Inferior parietal cortex (tissue), 1 donor: Measurements from ENCODE around the gene DDOST.
"Not testable (repeated sequence)": the region's sequence is repeated elsewhere in the genome, so short reads cannot be mapped to it uniquely, and the experiment has no call there.

Source experiments
- DNase-seq: peaks from one replicate; pipeline ENCODE4 v3.0.0-alpha.2; 2016; ENCODE audit errors: extremely low spot score

DDOST gene

DNA sequence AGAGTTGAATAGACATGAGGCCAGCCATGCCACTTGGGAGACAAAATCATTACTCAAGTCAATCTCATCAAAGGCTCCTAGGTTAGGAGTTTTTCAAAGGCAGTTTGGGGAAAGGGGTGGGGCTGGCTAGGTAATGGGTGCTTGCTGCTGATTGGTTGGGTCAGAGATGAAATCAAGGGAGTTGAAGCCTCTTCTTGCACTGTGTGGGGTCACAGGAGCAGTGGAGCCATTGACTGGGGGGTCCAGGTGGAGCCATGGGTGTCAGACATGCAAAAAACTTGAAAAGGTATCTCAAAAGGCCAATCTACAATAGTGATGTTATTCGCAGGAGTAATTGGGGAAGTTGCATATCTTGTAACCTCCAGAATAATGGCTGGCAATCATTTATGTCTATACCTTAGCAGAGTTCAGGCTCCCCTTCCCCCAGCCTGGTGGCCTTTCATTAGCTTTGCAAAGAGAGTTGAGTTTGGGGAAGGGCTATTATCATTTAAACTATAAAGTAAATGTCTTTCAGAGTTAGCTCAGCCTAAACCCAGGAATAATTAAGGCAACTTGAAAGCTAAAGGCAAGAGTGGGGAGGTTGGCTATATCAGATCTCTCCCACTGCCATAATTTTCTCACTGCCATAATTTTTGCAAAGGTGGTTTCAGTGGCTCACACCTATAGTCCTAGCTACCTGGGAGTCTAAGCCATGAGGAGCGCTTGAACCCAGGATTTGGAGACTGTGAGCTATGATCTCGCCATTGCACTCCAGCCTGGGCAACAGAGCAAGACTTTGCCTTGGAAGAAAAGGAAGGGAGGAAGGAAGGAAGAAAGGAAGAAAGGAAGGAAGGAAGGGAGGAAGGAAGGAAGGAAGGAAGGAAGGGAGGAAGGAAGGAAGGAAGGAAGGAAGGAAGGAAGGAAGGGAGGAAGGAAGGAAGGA, 35.7 kb downstream of the DDOST start:
- no peak for DNase-seq

DNA sequence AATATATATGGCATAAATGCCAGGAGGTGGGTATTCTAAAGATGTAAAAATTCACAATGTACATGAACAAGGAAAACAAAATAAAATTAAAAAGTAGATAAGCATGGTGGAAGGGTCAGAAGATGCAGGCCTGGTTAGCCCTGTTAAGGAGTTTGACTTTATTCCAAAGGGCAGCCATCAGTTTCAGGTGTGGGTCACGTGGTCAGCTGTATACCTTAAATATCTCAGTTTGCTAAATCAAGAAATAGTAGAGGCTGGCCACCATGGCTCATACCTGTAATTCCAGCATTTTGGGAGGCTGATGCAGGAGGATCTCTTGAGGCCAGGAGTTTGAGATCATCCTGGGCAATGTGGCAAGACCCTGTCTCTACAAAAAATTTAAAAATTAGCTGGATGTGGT, 36.5 kb downstream of the DDOST start:
- no peak for DNase-seq

DNA sequence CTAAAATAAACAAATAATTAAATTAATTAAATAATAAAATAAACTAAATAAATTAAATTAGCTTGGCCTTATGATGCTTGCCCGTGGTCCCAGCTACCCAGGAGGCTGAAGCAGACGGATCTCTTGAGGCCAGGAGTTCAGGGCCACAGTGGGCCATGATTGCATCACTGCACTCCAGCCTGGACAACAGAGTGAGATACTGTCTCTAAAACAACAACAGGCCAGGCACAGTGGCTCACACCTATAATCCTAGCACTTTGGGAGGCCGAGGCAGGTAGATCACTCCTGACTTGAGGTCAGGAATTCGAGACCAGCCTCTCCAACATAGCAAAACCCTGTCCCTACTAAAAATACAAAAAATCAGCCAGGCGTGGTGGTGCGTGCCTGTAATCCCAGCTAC, 40.2 kb downstream of the DDOST start:
- no peak for DNase-seq

GRCh38 chr1:20619999-20620398, 41.2 kb downstream of the DDOST start:
- no peak for DNase-seq

DNA sequence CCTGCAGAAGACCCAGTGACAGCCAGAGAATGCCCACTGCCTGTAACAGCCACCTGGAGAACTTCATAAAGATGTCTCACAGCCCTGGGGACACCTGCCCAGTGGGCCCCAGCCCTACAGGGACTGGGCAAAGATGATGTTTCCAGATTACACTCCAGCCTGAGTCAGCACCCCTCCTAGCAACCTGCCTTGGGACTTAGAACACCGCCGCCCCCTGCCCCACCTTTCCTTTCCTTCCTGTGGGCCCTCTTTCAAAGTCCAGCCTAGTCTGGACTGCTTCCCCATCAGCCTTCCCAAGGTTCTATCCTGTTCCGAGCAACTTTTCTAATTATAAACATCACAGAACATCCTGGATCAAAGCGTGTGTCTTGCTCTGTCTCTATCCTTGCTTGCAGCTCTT, 42.6 kb downstream of the DDOST start:
- DNase-seq: no peak

- DNase-seq: no peak
These were observed 44.2 kb downstream of the DDOST start for GRCh38 chr1:20616847-20617487.

DNA sequence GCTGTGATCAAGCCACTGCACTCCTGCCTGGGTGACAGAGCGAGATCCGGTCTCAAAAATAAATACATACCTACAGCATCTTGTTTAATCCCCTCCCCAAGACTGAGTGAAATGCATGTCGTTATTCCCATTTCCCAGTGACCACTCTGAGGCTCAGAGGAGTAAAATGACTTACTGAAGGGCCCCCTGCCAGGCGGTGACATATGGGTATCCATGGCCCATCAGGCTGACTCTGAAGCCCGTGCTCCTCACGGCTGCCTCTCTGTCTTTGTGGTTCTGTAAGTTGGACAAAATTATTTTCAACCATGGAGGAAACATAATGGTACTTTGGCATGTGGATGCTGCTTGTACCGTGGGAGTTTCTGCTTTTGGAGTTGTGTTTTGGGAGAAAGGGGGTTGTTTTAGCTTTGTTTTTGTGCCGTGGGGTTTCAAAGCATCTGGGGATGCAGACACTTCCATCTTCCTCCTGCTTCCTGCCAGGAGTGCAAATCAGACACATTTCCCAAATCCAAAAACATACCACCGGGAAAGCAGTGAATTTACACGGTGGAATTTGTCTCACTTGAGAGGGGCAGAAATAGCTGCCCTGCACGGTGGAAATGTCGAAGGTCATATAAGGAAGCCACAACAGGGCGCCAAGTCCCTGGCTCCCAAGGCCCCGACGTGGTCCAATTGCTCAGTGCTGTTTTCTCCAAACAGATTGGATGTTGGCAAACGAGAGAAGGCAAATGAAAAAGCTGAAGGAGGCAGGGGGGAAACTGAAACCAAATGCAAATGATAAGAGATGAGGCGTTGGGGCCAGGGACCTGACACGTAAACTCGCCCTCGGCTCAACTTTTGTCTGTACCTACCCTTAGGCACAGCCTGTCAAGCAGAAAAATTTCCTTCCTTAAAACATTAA, 45.0 kb downstream of the DDOST start:
- no peak for DNase-seq

GRCh38 chr1:20614131-20614579, 47.0 kb downstream of the DDOST start:
- no peak for DNase-seq

DNA sequence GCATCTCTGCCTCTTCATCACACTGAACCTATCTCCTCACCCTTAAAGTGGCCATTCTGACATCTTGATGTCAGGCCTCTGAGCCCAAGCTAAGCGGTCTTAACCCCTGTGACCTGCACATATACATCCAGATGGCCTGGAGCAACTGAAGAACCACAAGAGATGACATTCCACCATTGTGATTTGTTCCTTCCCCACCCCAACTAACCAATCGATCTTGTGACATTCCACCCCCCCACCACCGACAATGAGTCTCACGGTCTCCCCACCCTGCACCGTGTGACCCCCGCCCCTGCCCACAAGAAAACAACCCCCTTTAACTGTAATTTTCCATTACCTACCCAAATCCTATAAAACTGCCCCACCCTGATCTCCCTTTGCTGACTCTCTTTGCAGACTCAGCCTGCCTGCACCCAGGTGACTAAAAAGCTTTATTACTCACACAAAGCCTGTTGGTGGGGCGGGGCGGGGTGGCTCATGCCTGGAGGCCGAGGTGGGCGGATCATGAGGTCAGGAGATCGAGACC, 48.9 kb downstream of the DDOST start:
- no peak for DNase-seq

DNA sequence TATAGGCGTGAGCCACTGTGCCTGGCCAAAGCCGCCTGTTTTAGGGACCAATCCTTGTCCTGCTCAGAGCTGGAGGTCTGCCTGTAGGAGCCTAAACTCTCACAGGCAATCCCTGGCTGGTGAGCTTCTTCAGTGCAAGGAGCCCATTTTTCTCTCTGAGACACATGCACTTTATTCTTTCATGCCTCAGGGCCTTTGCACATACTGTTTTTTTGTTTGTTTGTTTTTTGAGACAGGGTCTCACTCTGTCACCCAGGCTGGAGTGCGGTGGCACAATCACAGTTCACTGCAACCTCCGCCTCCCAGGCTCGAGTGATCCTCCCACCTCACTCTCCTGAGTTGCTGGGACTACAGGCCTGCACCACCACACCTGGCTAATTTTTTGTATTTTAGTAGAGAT, 49.5 kb downstream of the DDOST start:
- no peak for DNase-seq

DNA sequence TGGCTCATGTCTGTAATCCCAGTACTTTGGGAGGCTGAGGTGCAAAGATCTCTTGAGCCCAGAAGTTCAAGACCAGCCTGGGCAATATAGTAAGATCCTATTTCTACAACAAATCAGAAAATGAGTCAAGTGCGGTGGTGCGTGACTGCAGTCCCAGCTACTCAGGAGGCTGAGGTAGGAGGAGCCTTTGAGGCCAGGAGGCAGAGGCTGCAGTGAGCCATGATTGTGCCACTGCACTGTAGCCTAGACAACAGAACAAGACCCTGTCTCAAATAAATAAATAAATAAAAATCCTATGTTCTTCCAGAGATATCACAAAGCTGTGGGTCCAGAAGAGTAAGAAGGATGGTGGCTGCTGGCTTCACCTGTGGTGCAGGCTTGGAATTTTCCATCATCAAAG, 50.2 kb downstream of the DDOST start:
- DNase-seq: no peak

- no peak for DNase-seq
These were observed 51.6 kb downstream of the DDOST start for GRCh38 chr1:20609541-20609940.

- DNase-seq: not testable (repeated sequence)
These were observed 54.2 kb downstream of the DDOST start for GRCh38 chr1:20606801-20607570.

GRCh38 chr1:20604678-20605077, 56.5 kb downstream of the DDOST start:
- no peak for DNase-seq

DNA sequence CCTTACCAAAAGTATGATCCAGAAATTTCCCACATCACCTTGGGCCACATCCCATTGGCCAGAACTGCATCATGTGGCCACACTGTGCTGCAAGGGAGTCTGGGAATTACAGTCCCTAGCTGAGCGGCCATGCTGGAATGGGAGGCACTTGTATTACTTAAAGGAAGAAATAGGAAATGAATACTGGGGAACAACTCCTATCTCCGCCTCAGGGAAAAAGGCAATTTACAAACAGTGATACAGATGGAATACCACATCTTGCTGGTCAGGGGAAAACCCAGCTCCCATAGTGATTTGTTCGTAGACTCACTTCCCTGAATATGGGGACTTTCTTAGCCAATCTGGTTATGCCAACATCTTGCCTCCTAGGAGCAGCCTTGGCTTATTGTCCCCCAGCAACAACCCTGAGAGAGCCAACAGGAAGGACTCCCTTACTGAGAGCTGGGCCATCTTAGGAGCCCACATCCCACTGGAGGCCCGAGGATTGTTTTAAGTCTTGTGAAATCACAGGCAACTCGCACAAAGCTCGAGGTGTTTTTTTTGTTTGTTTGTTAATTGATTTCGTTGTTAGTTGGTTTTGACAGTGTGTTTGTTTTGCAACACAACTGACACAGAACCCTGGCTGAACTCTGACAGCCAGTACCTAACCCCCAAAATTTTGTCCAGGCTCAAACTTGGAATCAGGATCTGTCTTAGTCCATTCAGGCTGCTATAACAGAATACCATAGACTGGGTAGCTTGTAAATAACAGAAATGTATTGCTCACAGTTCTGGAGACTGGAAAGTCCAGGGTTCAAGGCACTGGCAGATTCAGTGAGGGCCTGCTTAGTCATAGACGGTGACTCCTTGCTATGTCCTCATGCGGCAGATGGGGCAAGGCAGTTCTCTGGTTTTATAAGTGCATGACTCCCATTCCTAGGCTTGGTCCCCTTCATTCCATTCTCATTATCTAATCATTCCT, 57.4 kb downstream of the DDOST start:
- DNase-seq: no peak

DNA sequence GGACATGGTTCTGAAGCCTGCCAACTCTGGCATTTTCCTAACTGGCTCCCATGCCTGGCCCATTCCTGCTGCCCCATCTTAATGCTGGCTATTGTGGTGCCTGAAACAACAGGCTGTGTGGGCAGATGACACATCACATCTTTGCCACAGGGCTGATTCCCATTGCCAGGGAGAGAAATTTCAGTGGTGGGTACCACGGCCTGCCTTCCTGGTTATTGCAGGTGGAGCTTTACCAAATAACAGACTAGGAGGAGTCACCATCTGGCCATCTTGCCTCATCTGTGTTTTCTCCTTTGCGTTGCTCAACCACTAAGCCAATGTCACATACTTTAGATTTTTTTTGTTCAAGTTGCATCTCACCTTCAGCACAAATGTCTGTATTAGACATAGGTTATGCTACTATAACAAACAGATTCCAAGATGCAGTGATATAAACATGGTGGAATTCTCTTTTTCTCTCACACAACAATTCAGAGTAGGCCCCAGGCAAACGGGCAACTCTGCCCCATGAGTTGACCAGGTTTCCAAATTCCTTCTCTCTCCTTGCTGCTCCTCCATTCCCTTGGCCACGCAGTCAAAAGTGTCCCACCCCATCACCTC, 58.2 kb downstream of the DDOST start:
- no peak for DNase-seq
